Hepatocyte (in vitro differentiated cells): Measurements from ENCODE around the gene EPAS1.

Experiments
- CTCF ChIP-seq: fragments of 200-600 bp; sonication (generic); IDR thresholded peaks from 2 replicates; pipeline ENCODE4 v1.5.1; 2016; ENCODE audit warnings: antibody characterized with exemption, mild to moderate bottlenecking; ENCODE audit not compliant: poor library complexity
- EZH2 ChIP-seq: fragments of 200-600 bp; sonication (generic); IDR thresholded peaks from 2 replicates; pipeline ENCODE4 v1.6.1; 2016; ENCODE audit warnings: antibody characterized with exemption, mild to moderate bottlenecking, borderline replicate concordance
- EZH2phosphoT487 ChIP-seq: fragments of 200-600 bp; sonication (generic); IDR thresholded peaks from one replicate; pipeline ENCODE4 v1.6.1; 2018; ENCODE audit warnings: antibody characterized with exemption, mild to moderate bottlenecking, low read depth, moderate library complexity; ENCODE audit not compliant: unreplicated experiment, severe bottlenecking

GRCh38 chr2:46350029-46350689, 53.0 kb downstream of the EPAS1 start:
- TF ChIP-seq CTCF (no peak), EZH2 (no peak), EZH2phosphoT487 (no peak)
